GM12891 (cell line): ENCODE measurements around the gene JOSD1.

Source experiments
- POLR2A ChIP-seq: IDR thresholded peaks from 2 replicates; pipeline ENCODE4 v1.6.1; 2011; ENCODE audit warnings: low read depth, low read length, control low read depth
- POLR2AphosphoS5 ChIP-seq: IDR thresholded peaks from 2 replicates; pipeline ENCODE4 v1.6.1; 2011; ENCODE audit warnings: low read depth, low read length, control low read depth
- POU2F2 ChIP-seq: IDR thresholded peaks from 2 replicates; pipeline ENCODE4 v1.6.1; 2011; ENCODE audit warnings: low read depth, mild to moderate bottlenecking, control low read depth, low read length, moderate library complexity

- TF ChIP-seq POLR2AphosphoS5 (no peak), POLR2A (no peak), POU2F2 (no peak)
Observed at GRCh38 chr22:38719196-38719595, 18.5 kb upstream of the JOSD1 start.
